ENCODE results near the gene B4GALNT4. TPM values are rescaled to one million over a fixed set of nuclear protein-coding genes. Genes with fewer than 3 reads are reported as not detected.

Gene B4GALNT4
- total and polyA plus RNA-seq, 2 of the 4 experiments (the other 2 are of a cell fraction), result 5.2 to 38.6 TPM

DNA sequence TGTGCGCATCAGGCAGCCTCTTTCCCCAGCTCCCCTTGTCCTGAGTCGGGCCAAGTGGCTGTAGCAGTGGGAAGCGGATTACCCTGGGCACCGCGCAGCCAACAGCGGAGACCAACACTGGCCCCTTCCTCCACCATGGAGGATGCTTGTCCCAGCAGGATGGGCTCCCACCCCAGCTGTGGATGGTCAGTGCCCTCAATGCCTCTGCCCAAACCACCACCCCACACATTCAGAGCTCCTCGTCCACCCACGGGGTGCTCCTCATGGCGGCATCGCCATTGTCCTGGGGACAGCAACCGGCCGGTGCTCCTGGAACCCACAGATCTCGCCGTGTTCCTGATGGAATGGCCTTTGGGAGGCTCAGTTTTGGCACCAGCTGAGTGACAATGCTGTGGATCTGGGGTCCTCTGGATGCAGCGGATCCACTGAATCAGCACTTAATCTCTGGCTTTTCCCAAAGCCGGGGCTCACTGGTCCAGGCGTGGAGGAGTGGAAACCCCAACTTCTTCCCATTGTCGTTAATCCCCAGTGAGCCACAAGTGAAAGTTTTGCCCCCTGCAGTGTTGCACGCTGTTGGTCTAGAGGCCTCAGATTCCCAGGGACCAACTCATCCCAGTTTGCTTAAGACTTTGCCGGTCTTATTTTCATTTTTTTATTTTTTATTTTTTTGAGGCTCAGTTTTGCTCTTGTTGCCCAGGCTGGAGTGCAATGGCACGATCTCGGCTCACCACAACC, 4.1 kb upstream of the B4GALNT4 start:
- peaks cover 25% of the 10 kb centered on the region for H3K27me3 ChIP-seq (ENCODE audit: control insufficient read depth, insufficient read depth, low read length)
- H2BK120ac ChIP-seq (ENCODE audit: low read depth, low read length), result no peak overlapping the region
- no peak overlapping the region for H2BK5ac ChIP-seq (ENCODE audit: low read depth, low read length, poor library complexity, severe bottlenecking)
- no peak overlapping the region for H3K23ac ChIP-seq (ENCODE audit: low read depth, low read length)
- H3K9ac ChIP-seq (ENCODE audit: low read depth, low read length), result no peak overlapping the region
- no peak overlapping the region for H3K18ac ChIP-seq (ENCODE audit: low read depth, low read length)
- no peak overlapping the region for H2AK5ac ChIP-seq (ENCODE audit: low read depth, low read length)
- no peak overlapping the region for H3K4me3 ChIP-seq (ENCODE audit: insufficient read depth, low read depth, low read length)
- H2AFZ ChIP-seq (replicated peaks; ENCODE audit: low read length, poor library complexity), result no peak overlapping the region
- no peak overlapping the region for H3K4ac ChIP-seq (ENCODE audit: low read depth, low read length)
- no peak overlapping the region for H3K4me2 ChIP-seq (ENCODE audit: low read depth, low read length)
- no peak for DNase-seq
- H3K4me1 ChIP-seq (ENCODE audit: control insufficient read depth, insufficient read depth, low read length), result peaks cover 4% of the 10 kb centered on the region
- in situ Hi-C loops (cut with MboI; ENCODE audit: low sequenced_read_pairs), result no loop called here
- ChIA-PET CTCF (interaction anchor here (0.7 kb wide), 1 partner anchor 157 kb away, joined by 3 read pairs; no protein-coding TSS in a partner anchor), POLR2A (ENCODE audit: unreplicated experiment) (no interaction called here)
- dilution Hi-C loops (cut with HindIII; ENCODE audit: low sequenced_read_pairs, unreplicated experiment), result no loop called here
- H4K8ac ChIP-seq (ENCODE audit: low read depth in 2 of 2, low read length in 2 of 2), result no peak overlapping the region
- no peak overlapping the region for H3K56ac ChIP-seq (ENCODE audit: extremely low read depth, insufficient read depth, low read length)
- H4K5ac ChIP-seq (ENCODE audit: low read depth, low read length), result no peak overlapping the region
- no peaks in the 10 kb centered on the region for H3K79me1 ChIP-seq (ENCODE audit: low read depth in 1 of 2, low read length in 2 of 2)
- H3K14ac ChIP-seq (replicated peaks; ENCODE audit: low read depth, low read length), result no peak overlapping the region
- peak overlapping the region; percentile 3 for H2AK9ac ChIP-seq (replicated peaks; ENCODE audit: low read depth, low read length, poor library complexity)
- no peaks in the 10 kb centered on the region; the same call in 1 of the 2 replicates for H4K20me1 ChIP-seq (ENCODE audit: insufficient read depth, low read length)
- intact Hi-C loops (cut with micrococcal nuclease), result loop anchor here (10.0 kb wide), 1 partner anchor 80 kb away; the partner anchor contains the start of gene ANO9
- H3K27ac ChIP-seq (ENCODE audit: insufficient read depth, low read length), result no peak overlapping the region
- H3K36me3 ChIP-seq (ENCODE audit: control insufficient read depth, insufficient read depth, low read length), result no peaks in the 10 kb centered on the region
- no peak overlapping the region for H4K91ac ChIP-seq (ENCODE audit: insufficient read depth, low read depth, low read length)
- WGBS, 2 experiments (ENCODE audit: extremely low coverage in 2 of 2, insufficient read length in 1 of 2), result 89% methylated on average over 10 of the region's 22 CpGs; no CpG with 5 or more reads in 1 of the 2 experiments
- H2BK15ac ChIP-seq (ENCODE audit: low read depth, low read length), result no peak overlapping the region
- H2BK20ac ChIP-seq (ENCODE audit: low read depth, low read length), result no peak overlapping the region
- no peak for ATAC-seq (ENCODE audit: low read depth)
- no TSS peak for BruUV-seq (replicated peaks)
- H3K9me1 ChIP-seq (ENCODE audit: insufficient read depth, low read length), result no peaks in the 10 kb centered on the region
- H3K9me3 ChIP-seq (ENCODE audit: control insufficient read depth, insufficient read depth, low read length), result peaks cover 2% of the 10 kb centered on the region; the same call in 1 of the 2 replicates
- no peak for TF ChIP-seq POLR2A (IDR thresholded peaks at IDR 0.05; ENCODE audit: low read depth, low read length)
- no peak for TF ChIP-seq MAFK (IDR thresholded peaks at IDR 0.05; ENCODE audit: low read depth, low read length)
- TF ChIP-seq, protein P1, sequence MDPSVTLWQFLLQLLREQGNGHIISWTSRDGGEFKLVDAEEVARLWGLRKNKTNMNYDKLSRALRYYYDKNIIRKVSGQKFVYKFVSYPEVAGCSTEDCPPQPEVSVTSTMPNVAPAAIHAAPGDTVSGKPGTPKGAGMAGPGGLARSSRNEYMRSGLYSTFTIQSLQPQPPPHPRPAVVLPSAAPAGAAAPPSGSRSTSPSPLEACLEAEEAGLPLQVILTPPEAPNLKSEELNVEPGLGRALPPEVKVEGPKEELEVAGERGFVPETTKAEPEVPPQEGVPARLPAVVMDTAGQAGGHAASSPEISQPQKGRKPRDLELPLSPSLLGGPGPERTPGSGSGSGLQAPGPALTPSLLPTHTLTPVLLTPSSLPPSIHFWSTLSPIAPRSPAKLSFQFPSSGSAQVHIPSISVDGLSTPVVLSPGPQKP (IDR thresholded peaks at IDR 0.05; ENCODE audit: borderline replicate concordance, low read depth, low read length), result no peak
- TF ChIP-seq MXI1 (IDR thresholded peaks at IDR 0.05; ENCODE audit: borderline replicate concordance, low read depth, low read length), result no peak
- TF ChIP-seq BHLHE40 (IDR thresholded peaks at IDR 0.05; ENCODE audit: low read depth, low read length), result no peak
- TF ChIP-seq NFE2L2 (IDR thresholded peaks at IDR 0.05; ENCODE audit: low read depth, low read length), result no peak
- no peak for TF ChIP-seq SMC3 (IDR thresholded peaks at IDR 0.05; ENCODE audit: low read depth, low read length)
- no peak for TF ChIP-seq CEBPB (IDR thresholded peaks at IDR 0.05; ENCODE audit: low read depth, low read length)
- no peak for TF ChIP-seq FOS (IDR thresholded peaks at IDR 0.05; ENCODE audit: low read depth, low read length)
- no peak for TF ChIP-seq MAZ (IDR thresholded peaks at IDR 0.05; ENCODE audit: borderline replicate concordance, low read depth, low read length)
- no peak for TF ChIP-seq RFX5 (IDR thresholded peaks at IDR 0.05; ENCODE audit: low read depth, low read length)
- TF ChIP-seq, protein P2, sequence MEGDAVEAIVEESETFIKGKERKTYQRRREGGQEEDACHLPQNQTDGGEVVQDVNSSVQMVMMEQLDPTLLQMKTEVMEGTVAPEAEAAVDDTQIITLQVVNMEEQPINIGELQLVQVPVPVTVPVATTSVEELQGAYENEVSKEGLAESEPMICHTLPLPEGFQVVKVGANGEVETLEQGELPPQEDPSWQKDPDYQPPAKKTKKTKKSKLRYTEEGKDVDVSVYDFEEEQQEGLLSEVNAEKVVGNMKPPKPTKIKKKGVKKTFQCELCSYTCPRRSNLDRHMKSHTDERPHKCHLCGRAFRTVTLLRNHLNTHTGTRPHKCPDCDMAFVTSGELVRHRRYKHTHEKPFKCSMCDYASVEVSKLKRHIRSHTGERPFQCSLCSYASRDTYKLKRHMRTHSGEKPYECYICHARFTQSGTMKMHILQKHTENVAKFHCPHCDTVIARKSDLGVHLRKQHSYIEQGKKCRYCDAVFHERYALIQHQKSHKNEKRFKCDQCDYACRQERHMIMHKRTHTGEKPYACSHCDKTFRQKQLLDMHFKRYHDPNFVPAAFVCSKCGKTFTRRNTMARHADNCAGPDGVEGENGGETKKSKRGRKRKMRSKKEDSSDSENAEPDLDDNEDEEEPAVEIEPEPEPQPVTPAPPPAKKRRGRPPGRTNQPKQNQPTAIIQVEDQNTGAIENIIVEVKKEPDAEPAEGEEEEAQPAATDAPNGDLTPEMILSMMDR (conservative IDR thresholded peaks at IDR 0.05; ENCODE audit: low read depth, low read length), result no peak
- no peak for TF ChIP-seq CHD1 (IDR thresholded peaks at IDR 0.05; ENCODE audit: low read depth, low read length)
- TF ChIP-seq RAD21 (IDR thresholded peaks at IDR 0.05; ENCODE audit: low read length), result no peak
- TF ChIP-seq, protein P3, sequence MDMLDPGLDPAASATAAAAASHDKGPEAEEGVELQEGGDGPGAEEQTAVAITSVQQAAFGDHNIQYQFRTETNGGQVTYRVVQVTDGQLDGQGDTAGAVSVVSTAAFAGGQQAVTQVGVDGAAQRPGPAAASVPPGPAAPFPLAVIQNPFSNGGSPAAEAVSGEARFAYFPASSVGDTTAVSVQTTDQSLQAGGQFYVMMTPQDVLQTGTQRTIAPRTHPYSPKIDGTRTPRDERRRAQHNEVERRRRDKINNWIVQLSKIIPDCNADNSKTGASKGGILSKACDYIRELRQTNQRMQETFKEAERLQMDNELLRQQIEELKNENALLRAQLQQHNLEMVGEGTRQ (IDR thresholded peaks at IDR 0.05; ENCODE audit: low read depth, low read length), result no peak
